Myocyte (in vitro differentiated cells): ENCODE results near the gene MECP2. TPM values are rescaled to one million over a fixed set of nuclear protein-coding genes. Genes with fewer than 3 reads are reported as not detected.
A peak's percentile ranks its signal among the peaks of the same experiment; 100 is the strongest.

Source experiments
- DNase-seq: peaks from one replicate; pipeline ENCODE4 v3.0.0-alpha.2; 2012; ENCODE audit warnings: low read depth
- microRNA counts: library from miRNA; unstranded; fragments of <30 nt; microRNA quantifications from one replicate; lab custom pipeline; 2016
- microRNA-seq: library from miRNA; unstranded; fragments of <30 nt; microRNA quantifications from one replicate; pipeline ENCODE4, GENCODE V29; 2016
- total RNA-seq: library from RNA; depleted of rRNA; stranded (reverse); fragments of >200 nt; gene quantifications from 2 replicates; pipeline ENCODE4 v1.2.3, GENCODE V29; 2014

The MECP2 gene
- total RNA-seq, 1 donor from 2014 or later, result 28.5 TPM

DNA sequence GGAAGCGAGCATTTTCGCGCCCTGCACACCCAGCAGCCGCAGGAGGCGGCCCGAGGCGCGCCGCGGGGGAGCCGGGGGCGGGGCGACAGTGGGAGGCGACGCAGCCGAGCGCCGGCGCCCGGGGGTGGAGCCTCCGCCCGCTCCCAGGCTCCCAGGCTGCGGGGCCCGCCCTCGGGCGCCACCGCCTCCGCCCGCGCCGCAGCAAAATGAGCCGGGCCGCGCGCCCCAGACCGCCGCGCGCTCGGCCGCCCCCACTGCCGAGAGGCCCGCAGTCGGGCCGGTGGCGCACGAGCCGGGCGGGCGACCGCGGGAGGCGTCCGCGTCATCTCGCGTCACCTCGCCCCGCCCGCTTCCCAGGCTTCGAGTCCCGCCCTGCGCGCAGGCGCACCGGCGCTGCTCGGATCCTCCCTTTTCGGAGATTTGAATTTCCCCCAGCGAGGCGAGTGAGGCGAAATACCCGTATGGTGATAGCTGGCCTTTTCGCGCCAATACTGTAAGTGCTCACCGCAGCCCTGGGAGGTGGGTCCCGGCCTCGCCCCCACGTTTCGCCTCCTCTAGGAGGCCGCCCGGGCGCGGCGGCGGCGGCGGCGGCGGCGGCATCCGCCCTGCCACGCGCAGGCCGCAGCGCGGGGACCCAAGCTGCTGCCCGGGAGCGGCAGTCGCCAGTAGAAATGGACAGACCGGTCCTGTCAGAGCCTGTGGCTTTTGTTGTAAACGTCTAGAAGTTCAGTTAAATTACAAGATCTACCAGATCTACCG lies 125.0 kb downstream of the MECP2 start, which contains the start of gene TMEM187:
TSS of gene TMEM187 (plus strand) at position 387 of the 759 bp plus-strand sequence. CDS start 9,309 bp downstream, outside the sequence.
- peak; percentile 85 for DNase-seq

MicroRNAs within 50 kb of the gene (microRNA counts, 767-probe panel; counts per million panel counts)
- microRNA hsa-miR-718 (lab: Ali Mortazavi, UCI), result not detected

Small RNA genes within 50 kb of the gene (microRNA-seq; reads per million reads assigned to microRNA genes)
- gene MIR3202-1 (not detected), gene MIR3202-2 (not detected), gene MIR718 (not detected)

Other genes starting within 250 kb of the MECP2 start
- gene L1CAM, start 211.5 kb downstream of the MECP2 start, total RNA-seq, result 24.6 and 44.9 TPM in 2 replicates
- 0.48 and 1.0 TPM in 2 replicates for gene AVPR2, start 193.0 kb downstream of the MECP2 start, total RNA-seq
- 12.8 and 18.2 TPM in 2 replicates for gene ARHGAP4, start 171.5 kb downstream of the MECP2 start, total RNA-seq
- 120 and 132 TPM in 2 replicates for gene NAA10, start 162.7 kb downstream of the MECP2 start, total RNA-seq
- gene RENBP, start 153.1 kb downstream of the MECP2 start, total RNA-seq, result 2.5 and 2.7 TPM in 2 replicates
- gene HCFC1, start 125.9 kb downstream of the MECP2 start, total RNA-seq, result 27.1 and 33.8 TPM in 2 replicates
- 10.9 and 11.9 TPM in 2 replicates for gene TMEM187, start 125.0 kb downstream of the MECP2 start, total RNA-seq
- gene IRAK1, start 77.8 kb downstream of the MECP2 start, total RNA-seq, result 83.3 and 90.4 TPM in 2 replicates
- gene OPN1LW, start 46.5 kb upstream of the MECP2 start, total RNA-seq, result not detected in 2 replicates
- not detected in 2 replicates for gene OPN1MW, start 84.9 kb upstream of the MECP2 start, total RNA-seq
- gene OPN1MW2, start 122.0 kb upstream of the MECP2 start, total RNA-seq, result not detected in 2 replicates
- gene OPN1MW3, start 159.9 kb upstream of the MECP2 start, total RNA-seq, result not detected in 2 replicates
- gene TEX28, start 197.4 kb upstream of the MECP2 start, total RNA-seq, result not detected in 2 replicates
- gene TKTL1, start 198.1 kb upstream of the MECP2 start, total RNA-seq, result 0.26 TPM in 1 of 2 replicates, not detected in the other